GM12891 (cell line): ENCODE data around the gene MNT.

Source experiments
- POLR2A ChIP-seq: IDR thresholded peaks from 2 replicates; pipeline ENCODE4 v1.6.1; 2011; ENCODE audit warnings: low read depth, low read length, control low read depth
- POLR2AphosphoS5 ChIP-seq: IDR thresholded peaks from 2 replicates; pipeline ENCODE4 v1.6.1; 2011; ENCODE audit warnings: low read depth, low read length, control low read depth
- SPI1 ChIP-seq: IDR thresholded peaks from 2 replicates; pipeline ENCODE4 v1.6.1; 2011; ENCODE audit warnings: low read depth, low read length, control low read depth
- TAF1 ChIP-seq: IDR thresholded peaks from 2 replicates; pipeline ENCODE4 v1.6.1; 2011; ENCODE audit warnings: low read depth, low read length, control low read depth

- no peak for TF ChIP-seq POLR2A
- no peak for TF ChIP-seq POLR2AphosphoS5
- TF ChIP-seq TAF1 = no peak
- TF ChIP-seq SPI1 = no peak
These were observed 4.5 kb upstream of the MNT start for GRCh38 chr17:2405247-2405926.
